Fibroblast of lung (primary cell): Measurements from ENCODE around the gene PREP.

Source experiments
- CTCF ChIP-seq, 2 donors: IDR thresholded peaks in 1 of 2; conservative IDR thresholded peaks in 1 of 2; 1 replicate in 1 of 2; 2 replicates in 1 of 2; pipeline ENCODE4 v1.5.1; 2011 to 2012; ENCODE audit warnings: low read length in 2 of 2, control low read depth in 1 of 2, inconsistent platforms in 1 of 2, low read depth in 1 of 2, mild to moderate bottlenecking in 1 of 2
- EZH2 ChIP-seq: IDR thresholded peaks from 2 replicates; pipeline ENCODE4 v1.5.1; 2012; ENCODE audit warnings: low read length, control low read depth, mild to moderate bottlenecking; ENCODE audit errors: missing control alignments

- TF ChIP-seq CTCF (conservative IDR thresholded peaks at IDR 0.05 in 1 of 2, IDR thresholded peaks at IDR 0.05 in 1 of 2; ENCODE audit: low read depth in 1 of 2, low read length in 2 of 2), result no peak
- no peak for TF ChIP-seq EZH2
Measured at GRCh38 chr6:105437236-105437635, 34.4 kb upstream of the PREP start.
